Rectal smooth muscle tissue (tissue), 1 donor: Measurements from ENCODE around the gene SSBP2.
A peak's percentile ranks its signal among the peaks of the same experiment; 100 is the strongest.

Experiments used
- H3K27ac ChIP-seq: one replicate; pipeline ENCODE4 v1.7.0; 2013; ENCODE audit warnings: low read depth, low read length, inconsistent platforms
- H3K27me3 ChIP-seq: one replicate; pipeline ENCODE4 v1.7.0; 2013; ENCODE audit warnings: low read length; ENCODE audit not compliant: control insufficient read depth, insufficient read depth
- H3K36me3 ChIP-seq: one replicate; pipeline ENCODE4 v1.7.0; 2013; ENCODE audit warnings: low read length; ENCODE audit not compliant: control insufficient read depth, insufficient read depth
- H3K4me1 ChIP-seq: one replicate; pipeline ENCODE4 v1.7.0; 2013; ENCODE audit warnings: low read length; ENCODE audit not compliant: control insufficient read depth, insufficient read depth
- H3K4me3 ChIP-seq: one replicate; pipeline ENCODE4 v1.7.0; 2013; ENCODE audit warnings: low read length
- H3K9ac ChIP-seq: one replicate; pipeline ENCODE4 v1.7.0; 2013; ENCODE audit warnings: low read length

Gene SSBP2

GRCh38 chr5:81401266-81401665, 349.6 kb downstream of the SSBP2 start:
- no peaks in the 10 kb centered on the region for H3K27me3 ChIP-seq
- H3K4me1 ChIP-seq: no peaks in the 10 kb centered on the region
- H3K27ac ChIP-seq: no peak overlapping the region

DNA sequence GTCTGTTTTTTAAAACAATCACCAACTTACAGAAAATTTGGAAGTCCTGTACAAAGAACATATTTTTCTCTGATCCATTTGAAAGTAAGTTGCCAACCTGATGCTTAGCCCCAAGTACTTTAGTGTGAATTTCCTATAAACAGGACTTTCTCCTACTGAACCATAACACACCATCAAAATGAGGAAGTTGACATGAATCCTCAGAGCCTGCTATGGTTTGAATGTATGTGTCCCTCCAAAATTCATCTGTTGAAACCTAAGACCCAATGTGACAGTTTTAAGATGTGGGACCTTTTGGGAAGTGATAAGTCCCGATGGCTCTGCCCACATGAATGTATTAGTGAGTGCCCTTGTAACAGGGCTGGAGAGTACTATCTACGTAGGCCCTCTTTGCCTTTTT, 350.5 kb downstream of the SSBP2 start:
- no peak overlapping the region for H3K27ac ChIP-seq
- H3K4me3 ChIP-seq: no peak overlapping the region
- no peaks in the 10 kb centered on the region for H3K36me3 ChIP-seq

More at GRCh38 chr5:81401266-81401665, 349.6 kb downstream of the SSBP2 start:
- no peak overlapping the region for H3K4me3 ChIP-seq
- no peak overlapping the region for H3K9ac ChIP-seq
- no peaks in the 10 kb centered on the region for H3K36me3 ChIP-seq

DNA sequence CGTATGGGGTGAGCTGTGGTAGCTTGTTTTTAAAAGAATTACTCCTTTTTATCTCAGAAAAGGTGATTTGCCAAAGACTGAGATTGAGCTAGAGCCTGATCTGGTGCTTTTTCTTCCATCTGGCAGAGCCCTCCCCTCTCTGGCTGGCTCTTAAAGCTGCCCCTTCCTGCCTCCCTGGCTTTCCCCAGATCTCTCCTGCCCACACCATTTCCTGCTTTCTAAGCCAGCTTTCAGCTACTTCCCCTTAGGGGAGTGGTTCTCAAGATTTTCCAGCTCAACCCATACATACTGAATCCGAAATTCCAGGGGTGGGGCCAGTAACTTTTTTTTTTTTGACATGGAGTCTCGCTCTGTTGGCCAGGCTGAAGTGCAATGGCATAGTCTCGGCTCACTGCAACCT, 352.2 kb downstream of the SSBP2 start:
- H3K4me1 ChIP-seq: no peaks in the 10 kb centered on the region
- no peak overlapping the region for H3K4me3 ChIP-seq
- no peak overlapping the region for H3K9ac ChIP-seq
- peaks cover 4% of the 10 kb centered on the region for H3K27me3 ChIP-seq
- no peak overlapping the region for H3K27ac ChIP-seq
- H3K36me3 ChIP-seq: no peaks in the 10 kb centered on the region

More for the DNA sequence above, 350.5 kb downstream of the SSBP2 start:
- H3K4me1 ChIP-seq: no peaks in the 10 kb centered on the region
- H3K9ac ChIP-seq: no peak overlapping the region
- no peaks in the 10 kb centered on the region for H3K27me3 ChIP-seq

- no peak overlapping the region for H3K4me3 ChIP-seq
- H3K9ac ChIP-seq: no peak overlapping the region
- no peaks in the 10 kb centered on the region for H3K4me1 ChIP-seq
- H3K27ac ChIP-seq: no peak overlapping the region
- no peaks in the 10 kb centered on the region for H3K36me3 ChIP-seq
- H3K27me3 ChIP-seq: peaks cover 4% of the 10 kb centered on the region
These were observed 353.7 kb downstream of the SSBP2 start for GRCh38 chr5:81397176-81397575.

- Histone ChIP-seq H3K4me3 (no peak overlapping the region), H3K9ac (no peak overlapping the region), H3K4me1 (no peaks in the 10 kb centered on the region), H3K27me3 (peaks cover 4% of the 10 kb centered on the region), H3K36me3 (no peaks in the 10 kb centered on the region), H3K27ac (no peak overlapping the region)
These were observed 355.6 kb downstream of the SSBP2 start for GRCh38 chr5:81395262-81395661.

DNA sequence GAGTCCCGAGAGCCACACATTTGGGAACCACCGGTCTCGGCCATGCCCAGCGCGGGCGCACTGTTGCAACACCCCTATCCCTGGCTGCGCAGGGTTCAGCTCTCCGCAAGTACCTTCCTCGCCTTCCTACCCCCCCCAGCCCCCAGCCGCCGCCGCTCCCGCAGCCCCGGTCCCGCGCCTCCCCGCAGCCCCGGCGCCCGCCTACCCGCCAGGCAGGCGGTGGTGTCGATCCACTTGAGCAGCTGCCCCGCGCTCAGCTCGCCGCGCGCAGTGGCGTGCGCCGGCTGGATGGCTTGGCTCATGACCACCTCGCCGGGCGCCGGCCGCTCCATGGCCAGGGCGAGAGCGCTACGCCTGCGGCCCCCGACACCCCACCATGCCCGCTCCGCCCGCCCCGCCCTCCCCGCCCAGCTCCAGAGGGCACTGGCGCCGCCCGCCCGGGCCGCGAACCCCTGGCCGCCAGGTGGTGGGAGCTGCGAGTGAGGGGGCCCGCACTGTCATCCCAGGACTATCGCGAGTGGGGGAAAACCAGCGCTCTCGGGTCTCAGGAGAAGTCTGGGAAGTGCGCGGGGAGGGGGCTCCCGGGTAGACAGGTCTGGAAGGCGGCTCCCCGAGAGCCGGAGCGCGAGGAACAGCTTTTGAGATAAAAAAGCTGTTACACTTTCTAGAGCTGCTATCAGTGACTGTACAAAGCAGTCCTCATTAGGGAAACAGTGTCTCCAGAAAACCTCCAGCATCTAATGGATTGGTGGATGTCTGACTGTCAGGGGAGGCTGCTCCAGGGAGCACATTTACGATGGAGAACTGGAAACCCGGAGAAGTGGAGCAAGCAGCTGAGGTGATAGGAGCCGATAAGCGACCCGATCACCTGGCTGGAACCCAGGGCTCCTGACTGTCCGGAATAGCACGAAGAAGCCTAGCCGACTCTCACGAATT, 356.8 kb downstream of the SSBP2 start, which contains the start of gene ACOT12:
TSS of gene ACOT12 (minus strand) at position 352 of the 936 bp plus-strand sequence. CDS start at position 332, 20 bp downstream.
- Histone ChIP-seq H3K4me3 (peak within 1 kb of the TSS; percentile 45), H3K4me1 (no peaks in the 10 kb centered on the region), H3K36me3 (no peaks in the 10 kb centered on the region), H3K9ac (no peak within 1 kb of the TSS), H3K27me3 (peaks cover 4% of the 10 kb centered on the region), H3K27ac (no peak within 1 kb of the TSS)

DNA sequence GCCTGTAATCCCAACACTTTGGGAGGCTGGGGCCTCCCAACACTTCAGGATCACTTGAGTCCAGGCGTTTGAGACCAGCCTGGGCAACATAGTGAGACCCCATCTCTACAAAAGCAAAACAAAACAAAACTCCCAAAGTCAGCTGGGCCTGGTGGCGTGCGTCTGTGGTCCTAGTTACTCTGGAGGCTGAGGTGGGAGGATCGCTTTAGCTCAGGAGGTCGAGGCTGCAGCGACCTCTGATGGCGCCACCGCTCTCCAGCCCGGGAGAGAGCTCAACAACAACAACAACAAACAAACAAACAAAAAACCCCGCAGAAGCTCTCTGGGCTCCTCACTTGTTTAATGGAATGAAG, 357.5 kb downstream of the SSBP2 start:
- H3K4me3 ChIP-seq: peak overlapping the region; percentile 45
- H3K4me1 ChIP-seq: no peaks in the 10 kb centered on the region
- H3K36me3 ChIP-seq: no peaks in the 10 kb centered on the region
- H3K27ac ChIP-seq: no peak overlapping the region
- H3K9ac ChIP-seq: no peak overlapping the region
- peaks cover 4% of the 10 kb centered on the region for H3K27me3 ChIP-seq

- Histone ChIP-seq H3K4me1 (no peaks in the 10 kb centered on the region), H3K4me3 (no peak overlapping the region), H3K27ac (no peak overlapping the region), H3K9ac (no peak overlapping the region), H3K27me3 (no peaks in the 10 kb centered on the region), H3K36me3 (no peaks in the 10 kb centered on the region)
These were observed 361.9 kb downstream of the SSBP2 start for GRCh38 chr5:81389025-81389424.

DNA sequence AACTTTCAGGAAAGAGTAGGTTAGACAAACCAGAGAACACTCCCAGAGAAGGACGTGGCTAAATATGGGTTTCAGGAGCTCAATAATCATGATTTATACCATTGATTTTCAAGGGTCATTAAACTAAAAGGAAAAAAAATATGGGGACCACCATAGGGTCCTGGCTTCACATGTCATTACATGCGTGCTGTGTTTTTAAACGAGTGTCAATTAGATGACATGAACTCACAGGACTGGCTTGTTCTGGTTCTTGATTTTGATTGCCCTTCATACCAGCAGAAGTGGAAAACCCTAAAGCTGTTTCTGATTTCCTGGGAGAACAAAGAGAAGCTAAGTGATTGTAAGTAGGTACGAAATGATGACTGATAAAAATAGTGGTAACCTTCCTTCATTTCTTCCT, 362.7 kb downstream of the SSBP2 start:
- no peaks in the 10 kb centered on the region for H3K4me1 ChIP-seq
- no peak overlapping the region for H3K27ac ChIP-seq
- no peak overlapping the region for H3K4me3 ChIP-seq

DNA sequence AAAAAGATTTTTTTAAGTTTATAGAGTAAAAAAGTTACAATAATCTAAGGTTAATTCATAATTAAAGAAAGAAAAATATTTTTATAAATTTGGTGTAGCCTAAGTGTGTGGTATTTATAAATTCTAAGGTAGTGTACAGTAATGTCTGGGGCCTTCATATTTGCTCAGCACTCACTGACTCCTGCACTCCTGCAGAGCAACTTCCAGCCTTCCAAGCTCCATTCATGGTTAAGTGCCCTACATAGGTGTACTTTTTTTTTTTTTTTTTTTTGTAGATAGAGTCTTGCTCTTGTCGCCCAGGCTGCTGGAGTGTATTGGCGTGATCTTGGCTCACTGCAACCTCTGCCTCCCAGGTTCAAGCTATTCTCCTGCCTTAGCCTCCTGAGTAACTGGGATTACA, 367.0 kb downstream of the SSBP2 start:
- H3K9ac ChIP-seq: no peak overlapping the region
- H3K4me3 ChIP-seq: no peak overlapping the region

More for the DNA sequence above, 362.7 kb downstream of the SSBP2 start:
- Histone ChIP-seq H3K9ac (no peak overlapping the region), H3K36me3 (no peaks in the 10 kb centered on the region), H3K27me3 (no peaks in the 10 kb centered on the region)

GRCh38 chr5:81371354-81371876, 379.5 kb downstream of the SSBP2 start:
- H3K36me3 ChIP-seq: no peaks in the 10 kb centered on the region
- H3K4me1 ChIP-seq: no peaks in the 10 kb centered on the region
- H3K27me3 ChIP-seq: no peaks in the 10 kb centered on the region
- no peak overlapping the region for H3K27ac ChIP-seq
- no peak overlapping the region for H3K4me3 ChIP-seq
- H3K9ac ChIP-seq: no peak overlapping the region

More for the DNA sequence above, 367.0 kb downstream of the SSBP2 start:
- Histone ChIP-seq H3K27ac (no peak overlapping the region), H3K27me3 (no peaks in the 10 kb centered on the region), H3K36me3 (no peaks in the 10 kb centered on the region), H3K4me1 (no peaks in the 10 kb centered on the region)

DNA sequence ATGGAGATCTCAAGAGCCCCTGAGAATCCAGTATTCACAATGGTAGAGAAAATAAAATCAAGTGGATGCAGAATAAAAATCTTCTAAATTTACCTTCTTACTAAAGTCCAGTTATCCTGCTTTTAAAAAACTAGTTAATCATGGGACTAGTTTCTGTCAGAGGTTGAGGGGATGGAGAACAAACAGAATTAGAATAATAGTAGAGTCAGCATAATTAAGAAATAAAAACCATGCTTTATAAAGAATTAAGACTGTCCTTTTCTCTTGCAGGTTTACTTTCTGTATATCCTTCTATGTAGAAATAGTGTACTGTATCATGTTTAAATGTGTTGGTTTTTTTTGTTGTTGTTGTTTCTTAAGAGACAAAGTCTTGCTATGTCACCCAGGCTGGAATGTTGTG, 380.0 kb downstream of the SSBP2 start:
- H3K9ac ChIP-seq: no peak overlapping the region
- H3K27ac ChIP-seq: no peak overlapping the region
- no peak overlapping the region for H3K4me3 ChIP-seq
- H3K36me3 ChIP-seq: no peaks in the 10 kb centered on the region
- no peaks in the 10 kb centered on the region for H3K27me3 ChIP-seq
- no peaks in the 10 kb centered on the region for H3K4me1 ChIP-seq

GRCh38 chr5:81365541-81365940, 385.4 kb downstream of the SSBP2 start:
- H3K4me3 ChIP-seq: no peak overlapping the region
- no peak overlapping the region for H3K27ac ChIP-seq
- H3K27me3 ChIP-seq: no peaks in the 10 kb centered on the region
- H3K9ac ChIP-seq: no peak overlapping the region
- H3K4me1 ChIP-seq: no peaks in the 10 kb centered on the region
- H3K36me3 ChIP-seq: no peaks in the 10 kb centered on the region
